Activated naive CD4-positive, alpha-beta T cell treated with Interleukin-2 at 50 U/mL for 16 hours (primary cell): Measurements from ENCODE around the gene DNMT3B.
"Not testable (repeated sequence)": the region's sequence is repeated elsewhere in the genome, so short reads cannot be mapped to it uniquely, and the experiment has no call there.

Experiments used
- DNase-seq: peaks from one replicate; pipeline ENCODE4 v3.0.0-alpha.2; 2020

The DNMT3B gene

DNA sequence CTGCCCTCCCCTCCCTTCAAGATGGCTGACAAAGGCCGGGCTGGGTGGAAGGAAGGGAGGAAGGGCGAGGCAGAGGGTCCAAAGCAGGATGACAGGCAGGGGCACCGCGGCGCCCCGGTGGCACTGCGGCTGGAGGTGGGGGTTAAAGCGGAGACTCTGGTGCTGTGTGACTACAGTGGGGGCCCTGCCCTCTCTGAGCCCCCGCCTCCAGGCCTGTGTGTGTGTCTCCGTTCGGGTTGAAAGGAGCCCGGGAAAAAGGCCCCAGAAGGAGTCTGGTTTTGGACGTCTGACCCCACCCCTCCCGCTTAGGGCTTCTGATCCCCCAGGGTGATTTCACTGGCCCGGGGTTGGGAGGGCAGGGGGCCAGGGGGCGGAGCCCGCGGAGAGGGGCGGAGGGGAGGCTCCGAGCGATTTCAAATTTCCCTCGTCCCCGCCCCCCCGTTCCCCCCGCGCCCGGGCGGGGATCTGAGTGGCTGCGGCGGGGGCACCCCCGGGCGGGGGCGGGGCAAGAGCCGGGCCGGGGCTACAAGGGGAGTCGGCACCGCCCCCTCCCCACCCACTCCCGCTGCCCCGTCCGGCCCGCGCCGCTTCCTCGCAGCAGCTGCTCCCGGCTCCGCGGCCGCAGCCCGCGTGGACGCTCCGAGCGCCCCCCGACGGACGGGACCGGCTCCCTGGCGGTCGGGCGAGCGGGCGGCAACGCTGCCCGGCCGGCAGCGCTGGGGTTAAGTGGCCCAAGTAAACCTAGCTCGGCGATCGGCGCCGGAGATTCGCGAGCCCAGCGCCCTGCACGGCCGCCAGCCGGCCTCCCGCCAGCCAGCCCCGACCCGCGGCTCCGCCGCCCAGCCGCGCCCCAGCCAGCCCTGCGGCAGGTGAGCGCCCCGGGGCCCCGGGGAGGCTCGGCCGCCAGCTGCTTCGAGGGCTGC, at the start of gene DNMT3B:
DNMT3B (plus strand) TSS at position 555 of the 923 bp plus-strand sequence. CDS start 17,939 bp downstream, outside the sequence.
- peak; percentile 77 for DNase-seq

DNA sequence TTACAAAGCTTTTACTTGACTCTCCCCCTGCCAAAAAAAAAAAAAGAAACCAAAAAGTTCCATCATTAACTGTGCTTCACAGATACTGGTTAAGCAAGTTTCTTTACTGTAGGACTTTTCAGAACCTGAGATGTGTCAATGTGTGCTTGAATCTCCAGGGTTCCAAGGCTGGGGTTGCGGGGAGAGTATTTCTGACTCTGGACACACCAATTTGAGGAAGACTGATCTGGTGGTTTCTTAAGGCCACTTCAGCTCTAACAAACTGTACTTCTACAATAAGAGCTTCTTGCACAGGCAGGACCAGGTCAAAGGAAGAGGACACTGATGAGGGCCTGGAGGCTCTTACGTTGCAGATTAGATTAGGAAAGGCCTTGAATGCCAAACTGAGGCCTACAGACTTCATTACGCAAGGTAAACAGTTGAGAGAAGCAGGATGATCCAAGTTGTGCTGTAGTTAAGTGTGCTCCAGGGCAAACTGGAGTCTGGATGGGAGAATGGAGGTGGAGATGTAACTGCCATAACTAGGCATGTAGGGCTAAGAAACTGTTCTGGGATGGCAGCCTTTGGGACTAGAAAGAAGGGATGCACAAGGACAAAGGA, 43.3 kb upstream of the DNMT3B start:
- no peak for DNase-seq

DNA sequence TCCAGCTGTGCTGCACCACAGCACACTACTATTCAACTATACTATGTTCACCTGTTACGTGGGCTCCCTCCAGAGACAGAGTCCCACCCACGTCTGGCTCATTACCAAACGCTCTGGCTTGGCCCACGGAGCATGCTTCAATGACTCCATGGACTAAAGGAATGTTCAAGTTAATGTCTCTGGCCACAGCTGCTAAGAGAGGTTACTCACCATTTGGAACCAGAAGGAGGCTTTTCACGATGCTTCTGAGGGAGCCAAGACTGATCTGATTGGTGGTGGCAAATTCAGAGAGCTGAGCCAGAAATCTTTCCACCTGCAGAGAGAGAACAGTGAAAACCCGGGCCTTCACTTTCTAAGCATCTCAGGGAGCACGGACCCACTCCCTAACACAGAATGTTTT, 34.5 kb upstream of the DNMT3B start:
- DNase-seq = no peak

DNA sequence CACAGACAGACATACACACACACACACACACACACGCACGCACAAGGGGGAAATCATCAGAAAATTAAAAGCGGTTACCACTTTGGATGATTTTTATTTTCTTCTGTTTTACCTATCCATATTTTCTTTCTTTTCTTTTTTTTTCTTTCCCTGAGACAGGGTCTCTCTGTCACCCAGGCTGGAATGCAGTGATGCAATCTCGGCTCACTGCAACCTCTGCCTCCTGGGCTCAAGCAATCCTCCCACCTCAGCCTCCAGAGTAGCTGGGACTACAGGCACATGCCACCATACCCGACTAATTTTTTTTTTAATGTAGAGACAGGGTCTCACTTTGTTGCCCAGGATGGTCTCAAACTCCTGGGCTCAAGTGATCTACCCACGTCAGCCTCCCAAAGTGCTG, 33.8 kb upstream of the DNMT3B start:
- DNase-seq = not testable (repeated sequence)

DNA sequence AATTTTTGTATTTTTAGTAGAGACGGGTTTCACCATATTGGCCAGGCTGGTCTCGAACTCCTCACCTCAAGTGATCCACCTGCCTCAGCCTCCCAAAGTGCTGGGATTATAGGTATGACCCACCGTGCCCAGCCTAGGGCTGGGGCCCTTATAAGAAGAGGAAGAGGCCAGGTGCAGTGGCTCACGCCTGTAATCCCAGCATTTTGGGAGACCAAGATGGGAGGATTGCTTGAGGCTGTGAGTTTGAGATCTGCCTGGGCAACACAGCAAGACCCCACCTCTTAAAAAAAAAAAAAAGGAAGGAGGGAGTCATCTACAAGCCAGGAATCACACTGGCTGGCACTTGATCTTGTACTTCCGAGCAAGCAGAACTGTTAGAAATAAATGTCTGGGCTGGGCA, 32.9 kb upstream of the DNMT3B start:
- not testable (repeated sequence) for DNase-seq

DNA sequence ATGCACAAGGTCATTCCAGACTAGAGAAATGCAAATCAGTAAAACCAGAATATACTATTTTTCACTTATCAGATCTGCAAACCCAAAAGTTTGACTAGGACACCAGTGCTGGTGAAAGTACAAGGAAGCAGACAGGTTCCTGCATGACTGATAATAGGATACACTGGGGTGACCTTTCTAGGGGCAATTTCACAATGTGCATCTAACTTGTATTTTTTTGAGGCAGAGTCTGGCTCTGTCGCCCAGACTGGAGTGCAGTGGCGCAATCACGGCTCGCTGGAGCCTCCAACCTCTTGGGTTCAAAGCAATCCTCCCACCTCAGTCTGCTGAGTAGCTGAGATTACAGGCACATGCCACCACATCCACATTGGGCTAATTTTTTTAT, 30.3 kb upstream of the DNMT3B start:
- DNase-seq = no peak

DNA sequence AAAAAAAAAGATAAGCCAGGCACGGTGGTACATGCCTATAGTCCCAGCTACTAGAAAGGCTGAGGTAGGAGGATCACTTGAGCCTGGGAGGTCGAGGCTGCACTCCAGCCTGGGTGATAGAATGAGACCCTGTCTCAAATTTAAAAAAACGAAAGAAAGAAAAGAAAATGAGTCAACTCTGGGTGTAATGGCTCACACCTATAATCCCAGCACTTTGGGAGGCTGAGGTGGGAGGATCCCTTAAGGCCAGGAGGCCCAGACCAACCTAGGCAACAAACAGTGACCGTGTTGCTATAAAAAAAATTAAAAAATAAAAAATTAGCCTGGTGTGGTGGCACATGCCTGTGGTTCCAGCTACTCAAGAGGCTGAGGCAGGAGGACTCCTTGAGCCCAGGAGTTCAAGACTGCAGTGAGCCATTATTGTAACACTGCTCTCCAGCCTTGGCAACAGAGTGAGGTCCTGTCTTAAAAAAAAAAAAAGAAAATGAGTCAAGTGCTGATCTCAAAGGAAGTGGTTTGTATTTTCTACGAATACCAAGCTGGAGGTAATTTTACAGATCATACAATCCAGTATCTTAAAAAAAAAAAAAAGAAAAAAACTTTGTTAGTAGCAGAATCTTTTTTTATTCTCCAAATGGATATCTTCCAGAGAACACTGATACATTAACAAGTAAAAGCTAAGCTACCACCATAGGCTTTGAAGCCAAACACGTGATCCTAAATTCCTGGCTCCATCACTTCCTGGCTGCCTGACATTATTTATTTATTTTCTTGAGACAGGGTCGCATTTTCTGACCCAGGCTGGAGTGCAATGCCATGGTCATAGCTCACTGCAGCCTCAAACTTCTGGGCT, 24.6 kb upstream of the DNMT3B start:
- peak; percentile 29 for DNase-seq

DNA sequence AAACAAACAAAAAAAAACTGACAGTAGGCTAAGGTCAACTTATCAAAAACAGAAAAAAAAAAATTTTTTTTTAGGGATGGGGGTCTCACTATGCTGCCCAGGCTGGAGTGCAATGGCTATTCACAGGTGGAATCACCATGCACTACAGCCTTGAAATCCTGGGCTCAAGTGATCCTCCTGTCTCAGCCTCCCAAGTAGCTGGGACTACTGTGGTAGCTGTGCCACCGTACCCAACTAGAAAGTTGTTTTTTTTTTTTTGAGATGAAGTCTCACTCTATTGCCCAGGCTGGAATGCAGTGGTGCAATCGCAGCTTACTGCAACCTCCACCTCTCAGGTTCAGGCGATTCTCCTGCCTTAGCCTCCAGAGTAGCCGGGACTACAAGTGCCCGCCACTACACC, 21.0 kb upstream of the DNMT3B start:
- no peak for DNase-seq

DNA sequence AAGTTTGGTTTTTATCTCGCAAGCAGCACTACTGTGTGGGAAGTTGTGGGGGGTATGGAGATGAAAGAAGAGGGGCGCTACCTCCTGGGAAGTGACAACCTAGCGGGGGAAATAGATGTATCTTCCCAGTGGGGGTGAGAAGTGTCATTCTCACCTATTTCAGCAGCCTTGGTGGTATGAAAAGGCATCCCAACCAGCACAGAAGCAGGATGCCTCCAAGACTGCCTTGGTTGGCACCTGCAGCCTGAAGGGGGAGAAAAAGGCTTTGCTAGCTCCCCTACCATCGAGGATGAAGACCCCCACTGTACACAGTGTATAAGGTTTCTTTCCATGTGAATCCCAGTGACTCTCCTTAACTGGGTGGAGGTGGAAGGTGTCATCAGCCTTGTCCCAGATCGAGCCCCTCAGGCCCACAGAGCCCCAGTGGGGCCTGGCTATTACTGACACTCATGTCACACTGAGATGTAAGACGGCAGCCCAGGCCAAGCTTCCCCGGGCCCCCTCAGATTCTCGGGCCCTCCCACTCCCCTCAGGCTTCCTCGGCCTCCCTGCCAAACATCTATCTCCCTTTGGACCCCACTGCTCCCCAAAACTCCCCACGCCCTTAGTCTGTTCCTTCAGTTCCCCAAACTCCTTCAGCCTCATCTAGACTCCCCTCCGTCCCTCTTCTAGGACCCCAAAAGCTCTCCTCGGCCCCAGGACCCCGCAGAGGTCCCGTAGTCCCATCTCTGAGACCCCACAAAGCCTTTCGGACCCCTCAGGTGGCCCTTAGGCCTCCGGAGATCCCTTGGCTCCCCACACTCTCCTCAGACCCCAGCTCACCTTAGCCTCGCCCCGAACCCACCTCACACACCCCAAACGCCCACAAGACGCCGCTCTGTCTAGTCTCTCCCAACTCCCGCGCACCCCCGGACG, 19.6 kb upstream of the DNMT3B start:
- peak; percentile 5 for DNase-seq

DNA sequence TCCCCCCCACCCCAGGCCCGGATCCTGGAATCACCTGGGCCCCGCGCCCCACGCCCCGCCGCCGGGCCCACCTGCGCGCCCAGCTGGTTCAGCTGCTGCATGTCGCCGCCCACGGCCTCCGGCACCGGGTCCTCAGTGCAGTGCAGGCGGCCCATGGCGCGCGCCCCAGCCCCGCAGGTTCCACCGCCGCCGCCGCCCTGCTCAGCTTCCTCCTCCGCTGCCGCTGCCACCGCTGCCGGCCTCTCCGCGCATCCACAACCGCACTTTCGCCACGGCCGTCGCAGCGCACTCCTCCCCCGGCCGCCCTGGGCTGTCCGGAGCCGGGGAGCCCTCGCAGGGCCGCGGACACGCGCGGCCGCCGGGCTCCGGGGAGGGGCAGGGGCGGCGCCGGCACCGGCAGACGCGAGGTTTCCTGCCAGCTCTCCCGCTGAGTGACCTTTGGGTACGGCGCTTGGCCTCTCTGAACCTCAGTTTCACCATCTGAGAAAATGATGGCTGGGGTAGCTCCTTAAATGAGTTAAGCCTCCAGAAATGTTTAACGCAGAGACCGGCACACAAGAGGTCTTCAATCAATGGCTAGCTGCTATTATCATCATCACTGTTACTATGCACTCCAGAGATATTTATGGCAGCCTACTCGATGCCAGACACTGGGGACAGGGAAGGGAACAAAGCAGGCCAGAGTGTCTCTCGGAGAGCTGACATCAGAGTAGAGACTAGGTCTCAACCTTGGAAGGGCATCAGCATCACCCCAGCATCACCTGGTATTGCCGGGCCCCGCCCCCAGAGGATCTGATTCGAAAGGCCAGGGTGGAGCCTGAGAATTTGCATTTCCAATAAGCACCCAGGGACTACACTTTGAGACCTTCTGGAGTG, 18.7 kb upstream of the DNMT3B start, which contains the start of gene COMMD7:
COMMD7 (minus strand) TSS at position 231 of the 876 bp plus-strand sequence; CDS start at position 155, 76 bp downstream.
- peak; percentile 73 for DNase-seq

DNA sequence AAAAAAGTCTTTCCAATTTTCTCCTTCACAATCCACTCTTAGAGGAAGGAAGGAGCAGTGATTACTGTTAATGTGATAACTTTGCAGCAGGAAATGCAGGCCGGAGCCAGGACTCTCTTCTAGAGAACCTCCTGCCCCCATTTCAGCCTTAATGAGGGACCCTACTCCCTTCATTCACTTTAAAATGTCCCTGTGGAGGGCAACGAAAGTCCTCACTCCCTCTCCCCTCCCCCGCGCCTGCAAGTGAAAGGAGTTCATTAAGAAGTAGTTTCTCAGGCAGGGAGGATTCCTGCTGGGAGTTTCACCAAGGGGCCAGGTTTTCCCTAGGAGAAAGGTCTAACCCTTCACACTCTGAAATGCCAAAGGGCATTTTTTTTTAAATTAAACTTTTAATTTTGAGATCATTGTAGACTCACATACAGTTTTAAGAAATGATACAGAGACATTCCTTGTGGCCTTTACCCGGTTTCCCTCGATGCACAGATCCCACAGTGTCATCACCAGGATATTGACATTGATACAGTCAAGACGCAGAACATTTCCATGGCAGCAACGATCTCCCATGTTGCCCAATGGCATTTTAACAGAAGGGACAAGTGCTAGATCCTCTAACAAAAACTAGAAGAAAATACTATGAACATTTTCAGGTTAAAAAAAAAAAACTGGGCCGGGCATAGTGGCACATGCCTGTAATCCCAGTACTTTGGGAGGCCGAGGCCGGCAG, 12.1 kb upstream of the DNMT3B start:
- no peak for DNase-seq

DNA sequence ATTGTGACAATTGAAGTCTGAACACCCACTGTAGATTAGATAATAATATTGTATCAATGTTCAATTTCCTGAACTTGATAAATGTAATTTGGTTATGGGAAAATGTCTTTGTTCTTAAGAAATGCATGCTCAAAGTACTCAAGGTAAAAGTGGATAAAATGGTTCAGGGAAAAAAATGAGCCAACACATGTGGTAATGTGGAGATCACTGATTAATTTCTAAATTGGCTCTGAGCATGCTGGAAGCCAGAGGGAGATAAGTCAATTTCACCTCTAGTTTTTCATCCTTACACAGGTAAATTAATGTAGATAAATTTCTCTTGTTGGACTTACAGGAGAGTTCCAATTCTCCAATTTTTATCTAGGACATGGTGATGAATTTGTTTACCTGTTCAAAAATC, 10.9 kb upstream of the DNMT3B start:
- no peak for DNase-seq

DNA sequence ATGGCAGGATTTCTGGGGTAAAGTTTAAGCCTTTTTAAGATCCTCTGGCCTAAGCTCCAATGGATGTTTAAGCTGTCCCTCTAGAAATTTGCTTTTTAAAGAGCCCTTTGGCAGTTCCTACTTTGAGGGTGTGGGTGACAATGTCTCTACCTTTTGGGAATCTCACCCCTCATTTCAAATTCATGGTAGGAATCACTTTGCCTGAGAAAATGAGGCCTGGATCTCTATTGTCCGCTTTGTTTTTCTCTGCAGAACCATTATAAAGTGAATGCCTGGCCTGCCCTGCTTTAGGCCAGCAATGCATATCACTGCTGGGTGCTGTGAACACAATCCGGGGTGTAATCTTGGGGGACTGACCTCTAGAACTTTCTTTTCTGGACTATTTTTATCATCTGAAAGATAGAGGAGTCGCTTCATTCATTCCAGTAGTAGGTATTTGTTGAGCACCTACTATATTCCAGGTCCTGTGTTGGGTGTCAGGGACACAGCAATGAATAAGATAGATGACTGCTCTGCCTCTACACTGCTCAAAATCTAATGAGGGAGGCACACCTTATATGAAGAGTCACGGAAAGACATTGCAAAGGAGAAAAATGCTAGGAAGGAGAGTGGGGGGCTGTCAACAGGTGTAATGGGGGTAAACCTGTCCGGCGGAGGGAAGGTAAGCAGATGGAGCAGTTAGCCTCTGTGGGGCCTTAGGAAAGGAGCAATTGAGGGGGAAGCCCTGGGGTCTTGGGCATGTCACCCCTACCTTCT, 10.3 kb upstream of the DNMT3B start:
- no peak for DNase-seq

DNA sequence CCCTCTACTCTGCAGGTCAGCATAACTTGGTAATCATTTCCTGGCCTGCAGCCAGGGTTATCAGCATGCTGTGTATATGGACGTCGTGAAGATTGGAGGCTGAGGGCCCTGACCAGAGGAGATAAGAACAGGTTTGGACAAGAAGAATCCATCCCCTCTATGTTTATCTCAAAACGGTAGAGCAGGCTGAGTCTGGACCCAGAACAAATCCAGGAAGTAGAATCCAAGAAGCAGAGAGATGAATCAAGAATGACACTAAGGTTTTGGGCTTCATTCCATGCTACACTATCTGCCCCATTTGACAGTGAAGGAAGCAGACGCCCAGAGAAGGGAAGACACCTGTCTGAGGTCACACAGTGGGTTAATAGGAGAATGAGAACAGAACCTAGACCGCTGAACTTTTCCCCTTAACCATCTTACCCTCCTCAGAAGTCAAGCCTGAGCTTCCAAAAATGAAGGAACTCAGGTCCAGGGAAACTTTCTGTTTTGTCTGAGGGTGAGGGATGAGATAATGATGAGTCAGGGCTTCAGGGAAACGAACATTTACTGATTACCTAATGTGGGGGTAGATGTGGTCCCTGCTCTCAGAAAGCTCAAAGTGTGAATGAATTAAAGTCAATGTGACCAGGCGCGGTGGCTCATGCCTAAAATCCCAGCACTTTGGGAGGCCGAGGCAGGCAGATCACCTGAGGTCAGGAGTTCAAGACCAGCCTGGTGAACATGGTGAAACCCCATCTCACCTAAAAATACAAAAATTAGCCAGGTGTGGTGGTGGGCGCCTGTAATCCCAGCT, 9.5 kb upstream of the DNMT3B start:
- no peak for DNase-seq

DNA sequence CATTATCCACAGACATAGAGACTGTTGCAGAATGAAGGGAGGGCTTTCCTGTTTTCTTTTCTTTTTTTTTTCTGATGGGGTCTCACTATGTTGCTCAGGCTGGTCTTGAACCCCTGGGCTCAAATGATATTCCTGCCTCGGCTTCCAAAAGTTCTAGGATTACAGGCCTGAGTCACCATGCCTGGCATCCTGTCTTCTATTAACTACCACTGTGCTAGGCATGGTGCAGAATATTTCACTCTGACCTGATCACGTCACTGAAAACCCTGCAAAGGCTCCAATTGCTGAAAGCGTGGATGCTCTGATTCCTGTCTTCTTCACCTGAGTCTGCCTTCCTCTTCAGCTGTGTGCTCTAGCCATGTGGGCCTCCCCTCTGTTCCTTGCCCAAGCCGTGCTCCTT, 8.5 kb upstream of the DNMT3B start:
- DNase-seq = no peak

DNA sequence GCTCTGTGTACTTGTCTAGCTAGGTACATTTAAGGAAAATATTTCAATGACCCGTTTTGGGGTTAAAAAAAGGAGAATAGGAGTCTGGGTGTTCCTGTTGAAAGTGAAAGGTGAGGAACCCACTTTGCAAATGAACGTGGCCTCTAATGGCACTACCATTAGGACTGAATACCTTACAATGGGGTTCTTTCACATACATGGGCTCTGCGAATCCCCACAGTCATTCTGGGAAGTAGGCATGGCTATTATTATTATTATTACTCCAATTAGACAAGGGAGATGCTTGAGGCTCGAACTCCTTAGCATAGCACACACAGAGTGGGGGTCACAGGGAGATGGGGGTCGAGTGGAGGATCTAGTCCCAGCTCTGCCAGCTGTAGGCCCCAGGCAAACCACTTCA, 6.0 kb upstream of the DNMT3B start:
- DNase-seq = no peak

DNA sequence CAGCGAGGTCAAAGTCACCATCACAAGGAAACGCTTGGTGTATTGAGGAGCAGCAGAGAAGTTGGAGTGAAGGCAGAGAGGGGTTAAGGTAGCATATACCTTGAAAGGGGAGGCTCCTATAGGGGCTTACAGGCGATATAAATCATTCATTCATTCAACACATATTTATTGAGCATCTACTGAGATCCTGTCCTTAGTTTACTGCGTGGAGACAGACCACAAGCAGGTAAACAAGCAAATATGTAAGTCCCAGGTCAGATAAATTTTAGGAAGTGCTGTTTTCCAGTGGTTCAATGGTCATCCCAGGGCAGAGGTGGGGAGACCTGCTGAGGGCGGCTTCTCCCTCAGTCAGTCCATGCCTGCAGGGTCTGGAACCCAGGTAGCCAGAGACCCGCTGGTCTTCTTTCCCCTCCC, 761 bp upstream of the DNMT3B start:
- no peak for DNase-seq

DNA sequence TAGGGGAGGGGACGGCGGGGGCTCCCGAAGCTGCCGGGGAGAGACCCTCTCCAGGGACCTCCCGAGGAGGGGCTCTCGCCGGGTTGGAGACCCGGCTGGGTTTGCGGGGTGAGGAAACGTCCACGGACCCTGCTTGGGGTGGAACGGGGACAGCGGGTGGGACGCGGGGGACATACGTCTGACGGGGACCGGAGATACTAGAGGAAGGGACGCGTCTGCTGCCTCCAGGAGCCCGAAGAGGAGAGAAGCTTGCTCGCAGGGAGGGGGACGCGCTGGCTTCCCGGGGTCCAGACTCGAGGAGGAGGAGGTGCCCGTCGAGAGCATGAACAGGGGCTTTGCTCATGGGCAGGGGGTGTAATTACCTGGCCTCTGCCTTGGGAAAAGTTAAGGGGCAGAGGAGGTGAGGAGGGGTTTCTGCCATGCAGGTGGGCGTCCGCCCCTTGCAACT, 593 bp downstream of the DNMT3B start:
- peak; percentile 20 for DNase-seq
